GM21619 (cell line): ENCODE data around the gene GMPPB.
"Not testable (repeated sequence)": the region's sequence is repeated elsewhere in the genome, so short reads cannot be mapped to it uniquely, and the experiment has no call there.

ENCODE experiments used
- ATAC-seq: cut with Tn5 transposase; IDR thresholded peaks from one replicate; pipeline ENCODE4 v1.9.1; 2021; ENCODE audit not compliant: unreplicated experiment

The GMPPB gene

DNA sequence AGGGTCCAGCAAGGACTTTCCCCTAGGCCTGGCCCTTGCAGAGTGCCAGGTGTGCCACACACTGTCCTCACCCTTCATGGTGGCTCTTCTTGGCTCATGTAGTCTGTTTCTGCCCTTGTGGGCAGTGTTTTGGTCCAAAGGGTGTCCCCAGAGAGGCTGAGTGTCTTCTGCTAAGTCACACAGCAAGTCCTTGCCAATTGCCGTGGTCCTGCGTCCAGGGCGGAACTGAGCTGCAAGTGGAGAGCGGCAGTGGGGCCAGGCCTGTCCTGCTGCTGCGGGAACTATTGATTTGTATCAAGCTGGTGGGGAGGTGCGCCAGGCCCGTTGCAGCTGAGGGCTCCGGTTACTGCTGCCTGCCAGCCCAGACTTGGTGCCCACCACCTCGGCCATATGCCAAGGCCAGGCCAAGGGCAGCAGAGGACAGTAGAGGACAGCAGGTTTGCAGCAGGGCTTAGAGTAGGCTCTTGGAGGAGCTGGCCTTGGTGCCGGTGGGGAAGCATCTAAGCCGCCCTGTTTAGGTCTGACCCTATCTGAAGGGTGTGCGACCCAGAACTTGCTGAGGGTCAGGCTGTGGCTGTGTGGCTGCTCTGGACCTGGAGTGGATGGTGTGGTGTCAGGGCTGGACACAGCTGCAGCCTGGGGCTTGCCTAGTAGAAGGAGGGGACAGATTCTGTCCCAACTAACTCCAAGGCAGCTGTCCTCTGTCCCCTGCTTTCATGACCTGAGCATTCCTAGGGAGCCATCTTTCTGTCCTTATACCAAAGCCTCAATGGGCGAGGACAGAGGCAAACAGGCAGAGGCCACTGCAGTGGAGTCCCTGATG lies 8.8 kb downstream of the GMPPB start:
- no peak for ATAC-seq

DNA sequence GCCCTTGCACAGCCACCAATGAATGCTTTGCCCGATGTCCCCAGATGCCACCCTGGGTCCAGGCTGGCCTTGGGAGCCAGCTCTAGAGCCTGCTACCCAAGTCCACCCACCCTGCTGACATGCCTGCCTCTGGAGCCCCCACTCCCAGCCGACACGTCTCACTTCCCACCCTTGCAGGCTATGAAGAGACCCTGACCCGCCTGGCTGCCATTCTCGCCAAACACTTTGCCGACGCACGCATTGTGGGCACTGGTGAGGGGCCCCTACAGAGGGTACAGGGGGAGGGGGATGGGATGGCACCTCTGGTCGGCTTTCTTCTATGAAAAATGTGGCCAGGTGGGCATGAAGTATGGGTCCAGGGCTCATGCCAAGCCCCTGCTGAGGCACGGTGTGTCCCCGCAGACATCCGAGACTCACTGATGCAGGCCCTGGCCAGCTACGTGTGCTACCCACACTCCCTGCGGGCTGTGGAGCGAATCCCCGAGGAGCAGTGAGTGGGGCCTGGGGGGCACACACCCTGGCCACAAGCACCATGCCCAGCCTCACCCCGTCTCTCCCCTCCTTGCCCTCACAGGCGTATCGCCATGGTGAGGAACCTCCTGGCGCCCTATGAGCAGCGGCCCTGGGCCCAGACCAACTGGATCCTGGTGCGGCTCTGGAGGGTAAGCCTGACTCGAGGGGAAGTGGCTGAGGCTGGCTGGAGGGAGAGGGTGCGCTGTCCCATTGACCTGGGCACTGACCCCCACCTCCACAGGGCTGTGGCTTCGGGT lies 10.2 kb downstream of the GMPPB start:
- ATAC-seq = no peak

DNA sequence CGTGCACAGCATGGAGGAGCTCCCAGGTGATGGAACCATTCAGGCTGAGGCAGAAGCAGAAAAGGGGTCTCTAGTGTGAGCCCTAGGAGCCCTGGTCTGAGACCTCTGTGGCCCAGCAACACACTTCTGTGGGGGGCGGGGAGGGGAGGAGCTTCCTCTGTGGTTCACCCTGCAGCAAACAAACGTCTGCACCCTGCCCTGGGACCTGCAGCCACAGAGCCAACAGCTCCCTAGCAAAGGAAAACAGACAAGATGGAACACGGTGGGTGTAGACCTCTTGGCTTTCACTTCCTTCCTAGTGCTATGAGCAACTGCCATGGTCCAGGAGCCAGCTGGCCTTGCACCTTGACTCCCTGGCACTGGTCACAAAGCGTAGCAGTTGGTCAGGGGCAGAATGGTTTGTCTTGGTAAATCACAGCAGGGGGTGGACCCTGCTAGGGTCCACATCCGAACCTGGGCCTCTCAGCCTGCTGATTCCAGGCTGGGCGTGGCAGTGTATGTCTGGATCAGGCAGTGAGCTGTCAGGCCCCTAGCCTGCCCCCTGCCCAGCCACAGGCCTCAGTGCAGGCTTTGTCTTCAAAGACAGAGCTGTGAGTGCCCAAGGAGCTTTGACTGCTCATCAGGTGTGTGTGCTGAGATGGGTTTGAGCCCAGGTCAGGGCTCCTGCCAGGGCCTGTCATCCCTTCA lies 11.0 kb downstream of the GMPPB start:
- ATAC-seq = no peak

DNA sequence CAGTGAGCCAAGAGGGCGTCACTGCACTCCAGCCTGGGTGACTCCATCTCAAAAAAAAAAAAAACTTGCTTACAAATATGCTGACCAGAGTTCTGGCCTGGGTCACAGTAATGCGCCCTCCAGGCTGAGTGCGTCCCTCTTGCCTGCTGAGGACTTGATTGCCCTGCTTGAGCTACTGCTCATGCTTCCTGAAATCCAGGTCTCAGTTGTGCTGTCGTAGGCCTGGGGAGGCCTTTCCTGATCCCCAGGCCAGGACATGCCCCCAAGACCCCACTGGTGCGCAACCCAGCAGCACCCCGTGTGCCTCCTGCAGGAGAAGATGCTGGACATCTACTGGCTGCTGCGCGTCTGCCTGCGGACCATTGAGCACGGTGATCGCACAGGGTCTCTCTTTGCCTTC lies 11.6 kb downstream of the GMPPB start:
- no peak for ATAC-seq

DNA sequence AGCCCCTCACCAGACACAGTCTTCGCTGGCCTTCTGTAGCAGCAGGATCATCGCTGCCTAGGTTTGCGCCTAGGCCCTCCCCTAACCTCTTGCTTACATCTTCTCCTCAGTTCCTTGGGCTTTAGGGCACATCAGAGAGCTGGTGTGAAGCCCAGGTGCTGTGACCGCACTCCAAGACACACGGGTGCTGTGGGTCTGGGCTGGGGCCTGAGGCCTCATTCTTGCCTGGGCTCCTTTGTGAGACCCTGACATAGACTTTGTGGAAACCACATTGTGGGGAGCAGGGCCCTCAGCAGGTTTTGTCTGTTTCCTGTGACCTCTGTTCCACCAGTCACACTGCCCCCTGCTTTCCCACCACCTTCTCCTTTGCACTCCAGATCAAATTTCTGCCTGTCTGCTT lies 12.3 kb downstream of the GMPPB start:
- no peak for ATAC-seq

DNA sequence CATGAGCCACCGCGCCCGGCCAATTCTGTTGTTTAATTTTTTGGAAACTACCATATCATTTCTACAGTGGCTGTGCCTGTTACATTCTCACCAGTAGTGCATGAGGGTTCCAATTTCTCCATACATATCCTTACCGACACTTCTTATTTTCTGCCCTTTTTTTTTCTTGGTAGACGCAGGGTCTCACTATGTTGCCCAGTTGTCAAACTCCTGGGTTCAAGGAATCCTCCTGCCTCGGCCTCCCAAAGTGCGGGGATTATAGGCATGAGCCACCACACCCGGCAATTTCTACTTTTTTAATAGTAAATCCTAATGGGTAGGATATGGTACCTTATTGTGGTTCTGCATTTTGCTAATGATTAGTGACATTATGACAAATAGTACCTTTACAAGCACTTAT lies 13.9 kb downstream of the GMPPB start:
- ATAC-seq = no peak

DNA sequence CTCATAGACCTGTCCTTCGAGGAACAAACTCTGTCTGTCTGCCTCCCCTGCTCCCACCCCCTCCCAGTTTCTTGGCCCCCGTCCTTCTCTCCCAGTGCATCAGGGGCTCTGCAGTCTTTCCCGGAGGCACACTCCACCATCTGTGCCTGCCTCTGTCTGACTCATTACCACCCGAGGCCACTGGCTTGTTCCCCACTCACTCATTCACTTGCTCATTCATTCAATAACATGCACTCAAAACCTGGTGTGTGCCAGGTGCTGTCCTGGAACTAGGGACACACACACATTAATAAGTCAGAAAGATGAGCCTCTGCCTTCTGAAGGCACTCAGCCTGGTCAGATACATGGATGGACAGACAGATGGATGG lies 16.7 kb downstream of the GMPPB start:
- ATAC-seq = no peak

DNA sequence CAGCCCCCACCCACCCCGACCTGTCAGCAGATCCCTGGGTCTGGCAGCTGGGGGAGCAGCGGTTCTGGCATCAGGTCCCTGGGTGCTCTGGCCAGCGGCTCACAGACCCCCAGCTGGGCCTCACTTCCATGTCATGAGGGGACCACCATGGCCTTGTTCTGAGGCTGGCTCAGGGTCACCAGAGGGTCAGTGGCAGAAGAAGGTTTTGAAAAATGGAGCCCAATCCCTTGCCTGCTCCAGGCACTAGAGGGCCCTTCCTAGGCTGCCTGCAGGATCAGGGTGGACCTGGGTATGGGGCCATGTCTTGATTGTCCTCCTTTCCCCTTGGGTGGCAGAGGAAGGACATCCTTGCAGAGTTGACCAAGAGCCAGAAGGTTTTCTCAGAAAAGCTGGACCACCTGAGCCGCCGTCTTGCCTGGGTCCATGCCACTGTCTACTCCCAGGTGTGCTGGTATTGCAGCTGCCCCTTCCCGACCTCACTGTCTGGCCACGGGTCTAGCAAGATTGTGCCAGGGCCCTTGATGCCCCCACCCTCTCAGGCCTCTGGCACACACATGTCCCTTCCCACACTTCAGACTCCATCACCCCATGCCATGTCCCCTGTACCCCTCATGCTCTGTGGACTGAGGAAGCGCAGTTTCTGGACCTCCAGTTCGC lies 17.2 kb downstream of the GMPPB start:
- no peak for ATAC-seq

DNA sequence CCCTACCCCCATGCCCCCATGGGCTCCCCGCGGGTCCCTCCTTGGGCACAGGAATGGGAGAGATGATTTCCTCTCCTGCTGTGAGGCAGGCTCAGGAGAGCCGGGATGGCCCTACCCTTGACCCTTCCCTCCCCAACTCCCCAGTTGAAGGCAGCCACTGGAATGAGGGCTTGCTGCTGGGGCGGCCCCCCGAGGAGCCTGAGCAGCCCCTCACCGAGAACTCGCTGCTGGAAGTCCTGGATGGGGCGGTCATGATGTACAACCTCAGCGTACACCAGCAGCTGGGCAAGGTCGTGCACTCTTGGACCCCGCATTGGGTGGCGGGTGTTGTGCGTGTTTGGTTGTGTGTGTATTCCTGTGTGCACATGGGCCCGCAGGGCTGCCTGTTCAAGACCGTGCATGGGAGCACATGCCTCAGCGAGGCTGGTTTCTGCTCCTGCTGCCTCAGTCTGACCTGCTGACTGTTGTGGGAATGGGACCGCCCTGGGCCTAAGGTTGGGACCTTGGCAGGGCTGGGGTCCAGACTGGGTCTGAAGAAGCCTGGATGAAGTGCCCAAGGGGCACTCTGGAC lies 18.3 kb downstream of the GMPPB start:
- no peak for ATAC-seq

DNA sequence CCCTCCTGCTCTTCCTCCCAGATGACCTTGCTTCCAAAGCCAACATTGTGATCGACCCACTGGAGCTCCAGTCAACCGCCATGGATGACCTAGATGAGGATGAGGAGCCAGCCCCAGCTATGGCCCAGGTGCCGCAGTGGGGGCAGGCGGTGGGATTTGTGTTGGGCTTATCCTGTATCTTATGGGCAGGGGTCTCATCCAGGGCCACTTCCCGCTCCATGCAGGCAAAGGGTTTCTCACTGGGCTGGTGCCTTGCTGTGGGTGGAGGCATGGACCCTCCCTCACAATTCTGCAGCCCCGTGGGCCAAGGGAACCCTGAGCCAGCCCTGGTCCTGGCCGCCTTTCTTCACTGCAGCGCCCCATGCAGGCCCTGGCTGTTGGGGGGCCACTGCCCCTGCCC lies 19.1 kb downstream of the GMPPB start:
- ATAC-seq = no peak

DNA sequence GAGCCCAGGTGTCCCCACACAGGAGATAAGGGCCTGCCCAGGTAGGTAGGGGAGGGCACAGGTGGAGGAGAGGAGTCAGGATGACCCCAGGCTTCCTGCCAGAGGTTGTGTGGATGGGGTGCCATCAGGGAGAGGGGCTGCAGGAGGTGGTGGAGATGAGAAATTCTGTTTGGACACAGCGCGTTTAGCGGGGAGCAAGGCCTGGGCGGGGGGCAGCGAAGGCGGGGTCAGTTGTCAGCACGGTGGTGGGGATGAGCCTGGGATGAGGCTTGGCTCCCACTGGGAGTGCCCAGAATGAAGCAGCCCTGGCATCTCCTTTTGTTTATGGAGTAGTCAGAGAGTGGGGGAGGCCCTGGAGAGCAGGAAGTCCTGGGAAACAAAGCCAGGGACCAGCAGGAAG lies 19.8 kb downstream of the GMPPB start:
- ATAC-seq = no peak

DNA sequence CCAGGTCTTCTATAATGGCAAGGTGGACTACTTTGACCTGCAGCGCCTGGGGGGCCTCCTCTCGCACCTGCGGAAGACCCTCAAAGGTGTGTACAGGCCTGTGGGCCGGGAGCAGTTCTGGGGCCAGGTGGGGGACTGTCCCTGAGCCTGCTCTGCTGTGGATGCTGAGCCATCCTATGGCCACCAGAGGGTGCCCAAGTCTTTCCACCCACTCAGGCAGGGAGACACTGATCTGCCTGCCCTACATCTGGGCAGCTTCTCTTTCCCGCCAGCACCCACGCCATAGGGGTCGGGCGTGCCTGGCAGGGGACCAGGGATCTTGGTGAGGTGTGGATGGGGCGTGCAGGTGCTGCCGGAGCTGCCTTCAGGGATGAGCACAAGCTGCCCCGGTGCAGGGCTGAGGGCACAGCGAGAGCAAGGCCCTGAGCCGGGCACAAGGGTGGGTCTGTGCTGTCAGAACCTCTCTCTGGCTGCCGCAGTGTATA lies 20.3 kb downstream of the GMPPB start:
- peak; percentile 68 for ATAC-seq

DNA sequence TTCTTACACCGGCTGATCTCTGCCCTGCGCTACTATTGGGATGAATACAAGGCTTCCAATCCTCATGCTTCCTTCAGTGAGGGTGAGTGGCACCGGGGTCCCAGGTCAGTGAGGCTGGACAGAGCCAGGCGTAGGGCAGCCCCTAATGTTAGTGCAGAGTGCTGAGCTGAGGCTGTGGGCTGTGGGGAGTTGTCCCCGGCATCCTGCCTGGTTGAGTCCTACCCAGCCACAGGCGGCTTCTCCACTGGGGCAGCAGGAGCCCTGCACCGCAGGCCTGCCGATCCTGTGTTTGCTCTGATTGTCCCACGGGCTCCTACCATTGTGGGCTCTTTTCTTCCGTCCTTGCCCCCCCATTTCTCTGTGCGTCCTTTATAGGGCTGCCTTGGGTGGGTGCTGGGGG lies 21.1 kb downstream of the GMPPB start:
- no peak for ATAC-seq

DNA sequence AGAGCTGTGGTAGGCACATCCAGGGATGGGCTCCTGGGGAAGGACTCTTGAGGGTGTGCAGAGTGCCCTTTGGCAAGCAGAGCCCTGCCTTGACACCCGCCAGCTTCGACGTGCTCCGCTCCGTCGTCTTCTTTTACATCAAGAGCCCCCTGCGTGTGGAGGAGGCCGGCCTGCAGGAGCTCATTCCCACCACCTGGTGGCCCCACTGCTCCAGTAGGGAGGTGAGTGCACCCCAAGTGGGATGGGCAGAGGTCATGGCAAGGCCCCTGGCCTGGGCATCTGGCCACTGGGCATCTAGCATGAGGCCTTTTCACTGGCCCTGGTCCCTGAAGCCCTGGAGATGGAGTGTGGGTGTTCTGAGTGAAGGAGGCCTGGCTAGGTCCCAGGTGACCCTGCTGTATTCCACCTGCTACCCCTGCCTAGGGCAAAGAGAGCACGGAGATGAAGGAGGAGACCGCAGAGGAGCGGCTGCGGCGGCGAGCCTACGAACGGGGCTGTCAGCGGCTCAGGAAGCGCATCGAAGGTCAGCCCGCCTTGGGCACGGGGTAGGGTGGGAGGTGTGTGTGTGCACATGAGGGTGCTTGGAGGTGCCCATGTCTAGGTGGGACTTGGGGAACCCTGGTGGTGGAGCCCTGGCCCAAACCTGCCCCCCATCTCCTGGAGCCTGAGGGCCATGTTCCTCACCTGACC lies 22.2 kb downstream of the GMPPB start:
- no peak for ATAC-seq

DNA sequence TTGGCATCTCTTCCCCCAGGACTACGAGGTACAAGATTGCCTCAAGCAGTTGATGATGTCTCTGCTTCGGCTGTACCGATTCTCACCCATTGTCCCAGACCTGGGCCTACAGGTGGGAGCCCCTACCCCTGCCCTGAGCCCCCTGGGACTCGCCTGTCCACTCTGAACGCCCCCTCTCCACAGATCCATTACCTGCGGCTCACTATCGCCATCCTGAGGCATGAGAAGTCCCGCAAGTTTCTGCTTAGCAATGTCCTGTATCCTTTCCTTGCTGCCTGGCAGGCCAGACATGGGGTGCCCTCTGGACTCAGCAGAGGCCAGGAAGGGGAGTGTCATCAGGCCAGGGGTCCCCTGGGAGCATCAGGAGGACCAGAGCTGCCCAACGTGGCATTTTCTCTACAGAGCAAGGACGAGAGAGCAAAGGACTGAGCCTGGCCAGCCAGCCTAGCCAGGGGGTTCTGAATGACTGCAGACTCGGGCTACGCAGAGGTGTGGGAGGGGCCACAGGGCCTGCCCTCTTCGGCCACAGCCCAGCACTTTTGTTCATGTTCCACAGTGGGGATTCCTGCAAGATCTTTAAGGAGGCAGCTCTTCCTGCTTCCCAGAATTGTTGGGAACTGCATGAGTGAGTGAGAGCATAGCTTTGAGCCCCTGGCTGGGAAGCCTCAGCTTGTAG lies 23.2 kb downstream of the GMPPB start:
- ATAC-seq = no peak

DNA sequence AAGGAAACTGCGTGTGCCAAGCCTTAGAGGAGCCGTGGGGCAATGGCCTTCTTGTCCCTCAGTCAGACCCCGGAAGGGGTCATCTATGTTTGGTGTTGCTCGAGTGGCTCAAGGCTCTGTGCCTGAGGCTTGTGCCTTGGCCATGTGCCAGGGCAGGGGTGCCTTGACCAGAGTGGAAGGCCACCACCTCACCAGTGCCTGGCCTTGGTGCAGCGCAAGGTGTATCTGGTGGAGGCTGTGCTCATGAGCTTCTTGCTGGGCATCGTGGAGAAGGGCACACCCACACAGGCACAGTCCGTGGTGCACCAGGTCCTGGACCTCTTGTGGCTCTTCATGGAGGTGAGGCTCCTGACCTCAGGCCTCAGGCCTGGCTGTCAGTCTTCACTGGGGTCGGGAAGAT lies 23.7 kb downstream of the GMPPB start:
- ATAC-seq = no peak

DNA sequence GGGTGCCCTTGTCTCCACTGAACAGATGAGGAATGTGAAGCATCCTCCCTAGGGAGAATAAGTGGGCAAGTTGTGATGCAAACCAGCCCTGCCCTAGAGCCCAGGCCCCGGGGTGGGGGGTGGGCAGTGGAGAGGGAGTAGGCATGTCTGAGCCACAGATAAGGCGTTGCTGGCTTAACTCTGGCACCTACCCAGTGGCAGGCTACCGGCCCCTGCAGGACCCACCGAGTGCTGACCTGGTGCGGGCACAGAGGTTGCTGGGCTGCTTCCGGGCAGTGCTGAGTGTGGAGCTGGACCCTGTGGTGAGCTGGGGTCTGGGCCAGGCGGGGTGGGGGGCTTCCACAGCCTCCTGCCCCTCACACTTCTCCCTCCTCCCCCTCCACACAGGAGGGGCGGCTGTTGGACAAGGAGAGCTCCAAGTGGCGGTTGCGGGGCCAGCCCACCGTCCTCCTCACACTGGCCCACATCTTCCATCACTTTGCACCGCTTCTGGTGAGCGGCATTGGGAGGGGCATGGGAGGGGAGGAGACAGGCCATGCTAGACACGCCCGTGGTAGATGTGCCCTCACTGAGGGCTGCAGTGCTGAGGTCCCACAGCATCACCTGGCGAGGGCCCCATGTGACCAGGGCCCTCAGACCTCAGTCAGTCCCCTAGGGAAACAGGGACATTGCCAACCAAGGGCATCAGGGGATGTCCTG lies 24.3 kb downstream of the GMPPB start:
- no peak for ATAC-seq

DNA sequence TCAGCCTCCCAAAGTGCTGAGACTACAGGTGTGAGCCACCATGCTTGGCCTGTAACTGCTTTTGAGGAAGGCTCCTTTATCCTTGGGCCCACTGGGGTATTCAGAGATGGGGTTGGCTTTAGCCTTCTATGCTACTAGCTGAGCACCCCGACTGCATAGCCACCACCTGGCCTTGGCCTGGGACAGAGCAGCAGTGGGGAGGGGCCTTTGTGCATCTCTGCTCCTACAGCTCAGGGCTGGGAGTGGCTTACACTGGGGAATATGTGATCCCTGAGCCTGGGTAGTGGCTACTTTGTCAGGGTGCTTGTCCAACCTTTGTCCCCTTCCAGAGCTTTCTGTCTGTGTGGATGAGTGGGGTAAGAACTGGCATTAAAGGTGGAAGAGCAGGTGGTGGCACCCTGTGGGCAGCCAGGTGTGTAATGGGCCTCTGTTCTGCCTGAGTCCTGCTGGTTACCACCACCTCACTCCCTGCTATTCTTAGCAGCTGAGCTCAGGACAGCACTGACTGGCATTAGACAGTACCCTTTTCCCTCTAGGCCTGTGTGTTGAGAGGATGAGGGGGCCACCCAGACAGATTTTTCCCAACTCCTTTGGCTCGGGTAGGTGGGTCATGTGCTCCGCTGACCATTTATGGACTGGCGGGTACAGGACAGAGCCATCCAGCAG lies 28.3 kb downstream of the GMPPB start:
- not testable (repeated sequence) for ATAC-seq
